ENCODE results near the gene PPP1R16B.

The PPP1R16B gene

DNA sequence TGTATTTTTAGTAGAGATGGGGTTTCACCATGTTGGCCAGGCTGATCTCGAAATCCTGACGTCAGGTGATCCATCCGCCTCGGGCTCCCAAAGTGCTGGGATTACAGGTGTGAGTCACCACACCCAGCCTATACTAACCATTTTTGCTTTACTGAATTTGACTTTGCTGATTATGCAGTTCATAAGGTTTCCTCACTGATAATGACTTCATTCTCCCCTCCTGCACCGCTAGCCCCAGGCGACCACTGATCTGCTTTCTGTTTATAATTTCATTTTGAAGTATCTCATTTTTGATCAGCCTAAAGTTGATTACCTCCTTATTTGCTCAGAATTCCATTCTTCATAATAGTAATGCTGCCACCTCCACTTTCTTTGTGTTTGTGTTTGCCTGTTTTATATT is 72.0 kb downstream of the PPP1R16B start:
- no peak for DNase-seq (ENCODE audit: low spot score)

DNA sequence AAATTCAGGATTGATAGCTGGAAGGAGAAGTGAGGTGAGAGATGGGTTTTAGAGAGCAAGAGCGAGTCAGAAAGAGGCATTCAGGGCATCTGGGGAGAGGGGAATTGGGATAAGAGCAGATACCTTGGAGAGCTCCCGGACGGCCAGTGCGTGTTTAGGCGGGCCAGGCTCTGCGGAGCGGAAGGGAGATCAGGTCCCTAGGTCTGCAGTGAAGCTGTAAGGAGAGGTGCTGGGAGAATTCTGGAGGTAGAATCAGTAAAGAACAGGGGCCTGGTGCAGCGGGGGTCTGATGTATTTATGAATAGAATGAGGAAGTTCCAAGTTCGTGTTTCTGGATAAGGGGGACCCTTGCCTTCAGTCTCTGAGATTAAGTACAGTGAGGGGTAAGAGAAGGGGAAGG is 73.4 kb downstream of the PPP1R16B start:
- DNase-seq (ENCODE audit: low spot score), result no peak

DNA sequence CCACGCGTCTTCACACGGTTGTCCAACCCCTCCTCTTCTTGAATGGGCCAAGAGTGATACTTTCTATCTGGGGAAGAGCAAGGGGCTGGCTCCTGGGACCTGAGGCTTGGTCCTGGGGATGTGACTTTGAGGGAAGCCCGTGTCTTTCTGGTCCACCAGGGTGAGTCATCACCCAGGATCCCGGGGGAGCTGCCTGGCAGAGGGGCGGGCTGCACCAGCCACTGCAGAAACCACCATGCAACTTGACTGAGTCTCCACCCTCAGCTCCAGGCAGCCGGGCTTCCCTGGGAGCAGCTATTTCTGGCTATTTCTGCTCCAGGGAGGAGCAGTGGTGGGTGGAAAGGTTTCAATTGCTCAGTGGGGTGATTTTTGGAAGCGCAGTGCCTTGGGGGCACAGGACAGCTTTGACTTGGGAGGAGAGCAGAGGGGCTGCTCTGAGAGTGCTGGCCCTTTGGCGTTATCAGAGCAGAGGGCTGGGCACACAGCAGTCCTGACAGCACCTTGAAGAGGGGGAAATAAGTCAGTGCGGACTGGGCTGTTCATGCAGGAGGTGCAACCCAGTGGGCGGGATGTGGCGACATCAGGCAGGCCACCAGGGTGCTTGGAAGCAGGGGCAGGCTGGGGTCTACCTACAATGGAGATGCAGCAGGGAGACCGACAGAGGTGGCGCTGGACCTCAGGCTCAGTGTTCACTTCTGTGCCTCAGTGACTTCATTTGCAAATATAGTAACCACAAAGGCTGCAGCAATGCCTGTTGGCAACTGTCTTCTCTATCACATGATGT is 75.6 kb downstream of the PPP1R16B start:
- DNase-seq (ENCODE audit: low spot score), result no peak

DNA sequence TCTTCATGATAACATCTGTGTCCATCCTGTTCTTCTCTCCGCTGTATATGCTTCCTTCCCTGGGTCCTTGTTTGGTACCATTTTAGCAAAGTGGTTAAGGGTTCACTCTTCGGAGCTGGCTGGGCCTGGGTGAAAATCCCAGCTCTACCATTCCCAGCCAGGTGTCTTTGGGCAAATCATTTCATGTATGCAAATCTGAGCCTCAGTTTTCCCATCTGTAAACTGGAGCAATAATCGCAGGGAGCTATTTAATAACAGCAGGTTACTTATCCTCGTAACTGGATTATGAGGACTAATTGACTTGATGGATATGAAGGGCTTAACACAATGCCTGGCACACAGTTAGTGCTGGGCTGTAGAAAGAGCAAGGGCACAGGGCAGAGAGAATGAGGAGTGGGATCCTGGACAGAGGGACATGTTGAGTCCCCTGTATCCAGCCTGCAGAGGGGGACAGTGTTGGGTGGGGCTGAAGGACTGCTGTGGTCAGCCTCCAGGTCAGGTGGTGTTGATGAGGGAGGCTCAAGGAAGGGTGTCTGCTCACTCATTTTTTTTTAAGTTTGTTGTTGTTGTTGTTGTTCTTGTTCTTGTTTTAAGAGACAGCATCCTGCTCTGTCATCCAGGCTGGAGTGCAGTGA is 76.4 kb downstream of the PPP1R16B start:
- DNase-seq (ENCODE audit: low spot score), result no peak

- DNase-seq (ENCODE audit: low spot score), result no peak
These were observed 77.1 kb downstream of the PPP1R16B start for GRCh38 chr20:38882600-38882999.

- DNase-seq (ENCODE audit: low spot score), result no peak
These were observed 77.8 kb downstream of the PPP1R16B start for GRCh38 chr20:38883081-38883980.

DNA sequence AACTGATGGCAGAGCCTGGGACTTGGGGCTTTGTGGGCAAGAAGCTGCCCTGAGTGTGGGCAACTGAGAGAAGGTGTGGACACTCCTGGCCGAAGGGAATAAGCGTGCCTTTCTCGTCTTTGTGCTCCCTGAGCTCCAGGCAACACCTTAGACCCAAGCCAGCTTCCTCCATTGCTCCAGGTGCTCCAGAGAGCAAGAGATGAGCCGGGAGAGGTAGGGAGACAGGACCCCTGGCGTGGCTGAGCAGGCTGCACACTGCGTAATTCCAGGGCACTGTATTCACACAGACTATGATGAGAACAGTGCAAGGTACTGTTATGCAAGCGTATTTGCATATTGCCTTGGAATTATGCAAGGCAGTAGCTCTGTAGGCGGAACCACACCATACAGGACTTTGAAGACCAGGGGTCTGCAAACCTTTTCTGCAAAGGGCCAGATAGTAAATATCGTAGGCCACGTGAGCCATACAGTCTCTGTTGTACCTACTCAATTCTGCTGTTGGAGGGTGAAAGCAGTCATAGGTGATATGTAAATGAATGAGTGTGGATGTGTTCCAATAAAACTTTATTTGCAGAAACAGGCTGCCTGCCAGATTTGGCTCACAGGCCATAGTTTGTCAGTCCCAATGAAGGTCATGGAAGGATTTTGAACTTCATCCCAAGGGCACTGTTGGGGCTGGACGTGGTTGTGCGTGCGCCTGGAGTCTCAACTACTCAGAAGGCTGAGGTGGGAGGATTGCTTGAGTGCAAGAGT is 78.7 kb downstream of the PPP1R16B start:
- DNase-seq (ENCODE audit: low spot score), result no peak

- DNase-seq (ENCODE audit: low spot score), result no peak
These were observed 79.9 kb downstream of the PPP1R16B start for GRCh38 chr20:38885357-38885756.

DNA sequence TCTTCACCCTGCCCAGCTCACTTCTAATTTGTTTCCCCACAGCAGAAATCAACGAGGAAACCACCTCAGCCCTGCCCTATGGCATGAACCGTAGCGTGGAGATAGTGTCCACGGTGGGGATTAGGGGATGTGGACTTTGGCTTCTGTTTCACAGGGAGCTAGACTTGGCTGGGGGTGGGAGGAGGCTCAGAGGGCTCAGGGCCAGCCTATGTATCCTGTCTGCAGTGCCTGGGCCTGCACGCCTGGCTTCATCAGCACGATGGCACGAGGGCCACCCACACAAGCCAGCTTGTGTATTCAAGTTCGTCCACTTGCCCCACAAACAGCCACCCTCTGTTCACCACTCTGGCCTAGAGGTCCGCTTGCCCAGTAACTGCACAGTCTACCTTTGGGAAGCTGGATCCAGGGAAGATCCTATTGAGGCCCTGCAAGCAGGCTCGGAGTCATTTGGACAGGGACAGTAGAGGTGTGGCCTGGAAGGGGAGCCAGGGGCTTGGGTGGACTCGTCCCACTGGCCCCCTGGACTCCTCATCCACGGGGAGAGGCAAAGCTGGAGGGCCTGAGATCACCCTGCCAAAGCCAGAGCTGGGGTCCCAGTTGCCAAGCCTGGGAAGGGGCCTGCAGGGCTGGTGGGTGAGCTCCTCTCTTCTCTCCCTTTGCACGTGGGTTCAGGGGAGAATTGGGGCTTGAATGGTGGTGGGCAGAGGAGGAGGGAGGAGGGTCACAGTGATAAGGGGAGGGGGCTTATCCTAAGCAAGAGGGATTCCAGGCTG is 82.7 kb downstream of the PPP1R16B start:
- no peak for DNase-seq (ENCODE audit: low spot score)

DNA sequence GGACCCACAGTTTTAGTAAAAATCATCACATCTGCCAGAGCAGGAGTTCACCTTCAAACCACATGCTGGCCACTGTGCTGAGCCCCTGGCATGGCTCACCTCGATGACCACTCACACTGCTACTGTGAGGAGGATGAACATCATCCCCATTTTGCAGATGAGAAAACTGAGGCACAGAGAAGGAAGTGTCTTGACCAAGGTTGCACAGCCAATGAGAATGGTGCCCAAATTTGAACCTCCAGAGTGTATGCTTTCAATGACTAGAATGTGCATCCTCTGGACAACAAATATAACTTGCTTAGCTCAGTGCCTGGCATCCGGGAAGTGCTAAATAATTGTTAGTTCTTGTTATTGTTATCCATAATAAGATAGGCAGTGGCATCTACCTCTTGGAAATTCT is 83.6 kb downstream of the PPP1R16B start:
- no peak for DNase-seq (ENCODE audit: low spot score)

- DNase-seq (ENCODE audit: low spot score), result no peak
These were observed 84.4 kb downstream of the PPP1R16B start for GRCh38 chr20:38889792-38890496.

DNA sequence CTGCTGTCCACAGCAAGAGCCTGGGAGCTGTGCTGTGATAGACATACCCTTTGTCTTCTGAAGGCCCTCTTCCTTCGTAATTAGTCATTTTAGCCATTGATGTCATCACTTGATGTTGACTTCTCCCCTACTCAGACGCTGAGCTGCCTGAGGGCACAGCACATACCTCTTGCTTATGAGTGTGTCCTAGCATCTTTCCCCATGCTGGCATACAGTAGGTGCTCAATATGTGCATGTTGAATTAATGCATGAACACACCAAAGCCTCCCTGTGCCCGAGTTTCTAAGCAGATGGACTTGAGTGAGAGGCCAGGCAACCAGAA is 85.0 kb downstream of the PPP1R16B start:
- DNase-seq (ENCODE audit: low spot score), result no peak

DNA sequence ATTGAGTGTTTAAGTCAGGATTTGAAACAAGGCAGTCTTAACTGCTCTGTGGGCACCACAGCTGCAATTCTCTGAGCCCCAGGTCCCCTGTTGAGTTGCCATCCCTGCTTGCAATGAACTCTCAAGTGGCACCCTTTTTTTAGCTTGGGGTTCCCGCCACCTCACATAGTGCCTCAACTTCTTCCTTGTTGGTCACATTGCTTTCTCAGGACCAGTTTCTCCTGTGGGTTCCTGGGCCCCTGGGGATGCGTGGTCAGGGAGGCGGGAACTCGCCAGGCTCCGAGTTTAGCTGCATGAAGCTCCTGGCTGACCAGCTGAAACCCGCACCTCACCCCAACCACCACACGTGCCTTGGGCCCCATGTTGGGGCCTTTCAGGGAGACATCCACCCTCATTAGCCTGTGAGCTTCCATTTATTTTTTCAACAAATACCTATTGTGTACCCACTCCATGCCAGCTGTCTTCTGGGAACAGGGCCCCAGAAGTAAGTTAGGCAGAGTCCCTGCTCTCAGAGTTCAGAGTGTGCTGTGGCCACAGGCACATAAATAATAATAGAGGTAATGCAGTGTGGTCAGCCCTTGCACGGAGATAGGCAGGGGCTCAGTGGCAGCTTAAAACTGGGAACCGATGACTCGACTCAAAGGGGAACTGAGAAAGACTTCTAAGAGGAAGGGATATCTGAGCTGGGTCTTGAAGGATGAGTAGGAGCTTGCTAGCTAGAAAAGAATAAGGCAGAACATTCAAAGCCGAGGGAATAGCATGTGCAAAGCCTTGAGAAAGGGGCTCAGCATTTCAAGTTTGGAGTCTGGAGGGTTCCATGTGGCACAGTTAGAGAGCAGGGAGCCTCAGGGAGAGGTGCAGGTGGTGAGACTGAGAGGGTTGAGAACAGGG is 86.8 kb downstream of the PPP1R16B start:
- no peak for DNase-seq (ENCODE audit: low spot score)

DNA sequence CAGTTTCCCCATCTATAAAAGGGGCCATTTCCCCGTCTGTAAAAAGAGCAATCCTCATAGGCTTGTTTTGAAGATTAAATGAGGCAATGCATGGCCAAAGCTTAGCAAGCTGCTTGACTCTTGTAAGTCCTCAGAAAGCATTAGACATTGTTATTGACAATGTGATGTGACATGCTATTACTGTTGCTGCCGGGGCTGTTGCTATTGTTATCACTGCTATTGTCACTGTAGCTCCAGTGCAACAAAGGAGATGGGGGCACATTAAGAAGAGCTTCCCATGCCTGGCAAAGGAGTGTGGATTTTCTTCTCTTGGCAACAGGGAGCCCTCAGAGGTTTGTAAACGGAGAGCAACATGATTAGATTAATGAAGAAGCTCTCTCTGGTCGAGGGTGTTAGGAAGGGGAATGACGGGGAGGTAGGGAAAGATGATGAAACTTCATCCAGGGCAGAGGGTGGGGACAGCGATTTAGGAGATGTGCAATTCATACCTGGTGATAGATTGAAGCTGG is 87.6 kb downstream of the PPP1R16B start:
- no peak for DNase-seq (ENCODE audit: low spot score)

GRCh38 chr20:38893565-38894090 is 88.1 kb downstream of the PPP1R16B start:
- DNase-seq (ENCODE audit: low spot score), result peak; percentile 69

GRCh38 chr20:38894091-38894847 is 88.8 kb downstream of the PPP1R16B start:
- DNase-seq (ENCODE audit: low spot score), result no peak

- no peak for DNase-seq (ENCODE audit: low spot score)
These were observed 89.8 kb downstream of the PPP1R16B start for GRCh38 chr20:38895098-38895949.

Measured in hepatic stellate cell (primary cell).